Astrocyte (in vitro differentiated cells and primary cell): ENCODE measurements around the gene LRCH4.

ENCODE experiments used
- CTCF ChIP-seq: IDR thresholded peaks from 2 replicates; pipeline ENCODE4 v1.5.1; 2011; ENCODE audit warnings: low read depth, mild to moderate bottlenecking, inconsistent platforms, low read length, moderate library complexity; ENCODE audit not compliant: insufficient read depth
- EZH2 ChIP-seq: IDR thresholded peaks from 2 replicates; pipeline ENCODE4 v1.6.1; 2012; ENCODE audit warnings: mild to moderate bottlenecking, low read length, inconsistent platforms; ENCODE audit not compliant: insufficient read depth

DNA sequence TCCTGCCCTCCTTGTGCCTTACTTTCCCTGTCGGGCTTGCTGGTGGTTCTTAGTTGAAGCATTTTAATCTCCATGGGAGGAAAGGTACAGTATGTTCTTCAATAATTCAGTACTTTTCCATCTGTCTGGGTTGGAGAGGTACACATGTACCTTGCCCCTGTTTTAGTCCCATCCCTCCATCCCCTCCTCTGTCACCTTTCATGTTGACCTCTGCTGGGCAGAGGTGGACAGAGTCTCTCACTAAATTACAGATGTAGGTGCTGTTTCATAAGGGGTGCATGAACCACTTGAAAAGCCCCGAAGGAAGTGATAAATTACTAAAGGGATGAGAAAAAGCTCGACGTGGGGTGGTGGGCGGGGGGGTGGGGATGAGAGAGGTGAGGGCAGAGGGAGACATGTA is 41.5 kb downstream of the LRCH4 start:
- TF ChIP-seq EZH2, result no peak
- TF ChIP-seq CTCF, result no peak
